CD4-positive, CD25-positive, alpha-beta regulatory T cell (primary cell): ENCODE data around the gene LIMS2. TPM values are rescaled to one million over a fixed set of nuclear protein-coding genes. Genes with fewer than 3 reads are reported as not detected.
A peak's percentile ranks its signal among the peaks of the same experiment; 100 is the strongest.

Source experiments
- ATAC-seq, 2 donors: fragments of 150-1000 bp; cut with Tn5 transposase; one replicate each; pipeline ENCODE4 v1.10.0; 2021; ENCODE audit warnings: low read depth in 2 of 2, moderate number of reproducible peaks in 2 of 2, moderate library complexity in 1 of 2
- DNase-seq, 3 donors: peaks; one replicate each; pipeline versions ENCODE4 v3.0.0 to v3.0.0-alpha.2; 2012 to 2022; ENCODE audit warnings: mixed read lengths in 1 of 3
- H3K27ac ChIP-seq: one replicate; pipeline ENCODE4 v1.7.0; 2013; ENCODE audit warnings: mild to moderate bottlenecking, low read length; ENCODE audit not compliant: insufficient read depth, poor library complexity, severe bottlenecking
- H3K27me3 ChIP-seq: one replicate; pipeline ENCODE4 v1.7.0; 2013; ENCODE audit warnings: low read length; ENCODE audit not compliant: control insufficient read depth, insufficient read depth
- H3K36me3 ChIP-seq: one replicate; pipeline ENCODE4 v1.7.0; 2013; ENCODE audit warnings: mild to moderate bottlenecking, low read length, moderate library complexity; ENCODE audit not compliant: control insufficient read depth, insufficient read depth
- H3K4me1 ChIP-seq: 2 replicates; pipeline ENCODE4 v1.7.0; 2013; ENCODE audit warnings: mild to moderate bottlenecking, low read length; ENCODE audit not compliant: insufficient read depth, control insufficient read depth, poor library complexity, severe bottlenecking
- H3K4me3 ChIP-seq: one replicate; pipeline ENCODE4 v1.7.0; 2013; ENCODE audit warnings: low read depth, mild to moderate bottlenecking, low read length, moderate library complexity
- H3K9me3 ChIP-seq, 2 experiments: 1 replicate in 1 of 2; 2 replicates in 1 of 2; pipeline ENCODE4 v1.7.0; 2013; ENCODE audit warnings: low read length in 2 of 2, mild to moderate bottlenecking in 1 of 2, moderate library complexity in 1 of 2; ENCODE audit not compliant: control insufficient read depth in 2 of 2
- H3K27ac Mint-ChIP-seq, 3 donors: one replicate each; pipeline ENCODE4 v1.8.0; 2020 to 2022; ENCODE audit warnings: mild to moderate bottlenecking in 3 of 3, mixed read lengths in 3 of 3, moderate library complexity in 2 of 3
- H3K27me3 Mint-ChIP-seq: one replicate; pipeline ENCODE4 v1.8.0; 2022; ENCODE audit warnings: mild to moderate bottlenecking, mixed read lengths
- H3K36me3 Mint-ChIP-seq: one replicate; pipeline ENCODE4 v1.8.0; 2020; ENCODE audit warnings: mixed read lengths
- H3K4me1 Mint-ChIP-seq, 4 donors: one replicate each; pipeline ENCODE4 v1.8.0; 2020 to 2022; ENCODE audit warnings: mixed read lengths in 4 of 4, mild to moderate bottlenecking in 1 of 4
- H3K4me3 Mint-ChIP-seq, 4 donors: one replicate each; pipeline ENCODE4 v1.8.0; 2020 to 2022; ENCODE audit warnings: mild to moderate bottlenecking in 4 of 4, mixed read lengths in 4 of 4, moderate library complexity in 3 of 4
- H3K9me3 Mint-ChIP-seq, 7 donors: one replicate each; pipeline ENCODE4 v1.8.0; 2020 to 2022; ENCODE audit warnings: mixed read lengths in 7 of 7, mild to moderate bottlenecking in 3 of 7, moderate library complexity in 2 of 7
- polyA plus RNA-seq, 4 donors: library from polyadenylated mRNA; unstranded; fragments of 300-500 nt; fragmentation: Illumina TruSeq; gene quantifications; one replicate each; pipeline ENCODE4 v1.2.3, GENCODE V29; 2021
- total RNA-seq: library from RNA; stranded (reverse); gene quantifications from one replicate; pipeline ENCODE4 v1.2.3, GENCODE V29; 2022

Gene LIMS2
- total and polyA plus RNA-seq, 5 donors from 2014 or later, result 10.8 to 23.8 (median 15.4) TPM

- DNase-seq, result no peak
- H3K27ac Mint-ChIP-seq, result peak overlapping the region in 2 of 3 donors; percentile 74 to 79
- H3K4me1 ChIP-seq, result peaks cover 23% of the 10 kb centered on the region
- H3K9me3 Mint-ChIP-seq, result no peaks in the 10 kb centered on the region
- no peak overlapping the region for H3K27ac ChIP-seq
- H3K4me1 Mint-ChIP-seq, result peaks cover 0 to 49% (median 14%) of the 10 kb centered on the region in 4 donors
- H3K4me3 Mint-ChIP-seq, result no peak overlapping the region
- no peak overlapping the region for H3K4me3 ChIP-seq
- H3K27me3 Mint-ChIP-seq, result peaks cover 12% of the 10 kb centered on the region
- no peaks in the 10 kb centered on the region for H3K36me3 Mint-ChIP-seq
- H3K36me3 ChIP-seq, result no peaks in the 10 kb centered on the region
- H3K27me3 ChIP-seq, result no peaks in the 10 kb centered on the region
- no peaks in the 10 kb centered on the region for H3K9me3 ChIP-seq
- no peak for ATAC-seq
Measured at GRCh38 chr2:127646487-127647241, 28.7 kb downstream of the LIMS2 start.

GRCh38 chr2:127645395-127646291, 29.7 kb downstream of the LIMS2 start, which contains the start of gene GPR17:
TSS of gene GPR17 (plus strand) at chr2:127646153. CDS start at chr2:127650736, 4,583 bp downstream.
- H3K27me3 Mint-ChIP-seq, result peaks cover 12% of the 10 kb centered on the region
- Histone ChIP-seq H3K27ac (no peak within 1 kb of the TSS), H3K36me3 (no peaks in the 10 kb centered on the region), H3K4me3 (no peak within 1 kb of the TSS), H3K9me3 (no peaks in the 10 kb centered on the region), H3K4me1 (peaks cover 33% of the 10 kb centered on the region), H3K27me3 (no peaks in the 10 kb centered on the region)
- H3K4me3 Mint-ChIP-seq, result no peak within 1 kb of the TSS
- no peak for ATAC-seq
- H3K36me3 Mint-ChIP-seq, result no peaks in the 10 kb centered on the region
- H3K4me1 Mint-ChIP-seq, result peaks cover 0 to 59% (median 14%) of the 10 kb centered on the region in 4 donors
- H3K9me3 Mint-ChIP-seq, result no peaks in the 10 kb centered on the region
- H3K27ac Mint-ChIP-seq, result peak within 1 kb of the TSS; percentile 30 to 74 (median 69)
- no peak for DNase-seq

GRCh38 chr2:127645026-127645394, 30.3 kb downstream of the LIMS2 start:
- no peaks in the 10 kb centered on the region for H3K9me3 ChIP-seq
- no peaks in the 10 kb centered on the region for H3K36me3 ChIP-seq
- no peak for ATAC-seq
- Mint-ChIP-seq H3K27me3 (peaks cover 12% of the 10 kb centered on the region), H3K4me3 (no peak overlapping the region), H3K27ac (peak overlapping the region in 2 of 3 donors; percentile 30 to 69), H3K4me1 (peaks cover 0 to 66% (median 14%) of the 10 kb centered on the region in 4 donors), H3K9me3 (no peaks in the 10 kb centered on the region), H3K36me3 (no peaks in the 10 kb centered on the region)
- H3K27ac ChIP-seq, result no peak overlapping the region
- no peak for DNase-seq
- H3K27me3 ChIP-seq, result no peaks in the 10 kb centered on the region
- peaks cover 40% of the 10 kb centered on the region for H3K4me1 ChIP-seq
- H3K4me3 ChIP-seq, result no peak overlapping the region

GRCh38 chr2:127644066-127645025, 31.0 kb downstream of the LIMS2 start:
- Mint-ChIP-seq H3K27ac (peak overlapping the region; percentile 30 to 90 (median 76)), H3K4me3 (peak overlapping the region in 2 of 4 donors; percentile 75 to 92)
- H3K4me1 ChIP-seq, result peaks cover 40% of the 10 kb centered on the region

GRCh38 chr2:127643439-127644065, 31.8 kb downstream of the LIMS2 start:
- peaks cover 44% of the 10 kb centered on the region for H3K4me1 ChIP-seq
- H3K27ac ChIP-seq, result no peak overlapping the region
- peak overlapping the region; percentile 14 to 65 (median 26) for H3K27ac Mint-ChIP-seq
- no peak for ATAC-seq
- no peaks in the 10 kb centered on the region for H3K36me3 ChIP-seq
- peaks cover 0 to 67% (median 8%) of the 10 kb centered on the region in 4 donors for H3K4me1 Mint-ChIP-seq
- H3K27me3 Mint-ChIP-seq, result peaks cover 8% of the 10 kb centered on the region
- no peak overlapping the region for H3K4me3 ChIP-seq
- H3K27me3 ChIP-seq, result no peaks in the 10 kb centered on the region
- no peaks in the 10 kb centered on the region for H3K9me3 ChIP-seq
- no peak for DNase-seq
- peak overlapping the region in 1 of 4 donors; percentile 92 for H3K4me3 Mint-ChIP-seq
- H3K36me3 Mint-ChIP-seq, result no peaks in the 10 kb centered on the region
- H3K9me3 Mint-ChIP-seq, result no peaks in the 10 kb centered on the region

More at GRCh38 chr2:127644066-127645025, 31.0 kb downstream of the LIMS2 start:
- DNase-seq (no peak), ATAC-seq (no peak)
- Mint-ChIP-seq H3K4me1 (peaks cover 0 to 67% (median 10%) of the 10 kb centered on the region in 4 donors), H3K36me3 (no peaks in the 10 kb centered on the region), H3K27me3 (peaks cover 8% of the 10 kb centered on the region), H3K9me3 (no peaks in the 10 kb centered on the region)
- Histone ChIP-seq H3K27me3 (no peaks in the 10 kb centered on the region), H3K36me3 (no peaks in the 10 kb centered on the region), H3K27ac (no peak overlapping the region), H3K9me3 (no peaks in the 10 kb centered on the region), H3K4me3 (no peak overlapping the region)

- peak overlapping the region in 2 of 4 donors; percentile 69 to 74 for H3K4me3 Mint-ChIP-seq
- Histone ChIP-seq H3K9me3 (no peaks in the 10 kb centered on the region), H3K4me3 (no peak overlapping the region), H3K27ac (no peak overlapping the region), H3K27me3 (no peaks in the 10 kb centered on the region), H3K4me1 (peaks cover 49% of the 10 kb centered on the region), H3K36me3 (no peaks in the 10 kb centered on the region)
- H3K9me3 Mint-ChIP-seq, result no peaks in the 10 kb centered on the region
- ATAC-seq, result no peak
- H3K27me3 Mint-ChIP-seq, result peaks cover 3% of the 10 kb centered on the region
- H3K4me1 Mint-ChIP-seq, result peaks cover 0 to 69% (median 8%) of the 10 kb centered on the region in 4 donors
- H3K27ac Mint-ChIP-seq, result peak overlapping the region in 2 of 3 donors; percentile 26 to 42
- no peaks in the 10 kb centered on the region for H3K36me3 Mint-ChIP-seq
- no peak for DNase-seq
Measured at GRCh38 chr2:127642706-127643438, 32.5 kb downstream of the LIMS2 start.
